A549 (cell line): ENCODE results near the gene CIROP. TPM values are rescaled to one million over a fixed set of nuclear protein-coding genes. Genes with fewer than 3 reads are reported as not detected.

Experiments
- ATAC-seq, 2 experiments: fragments of 200-7000 bp in 1 of 2; fragments of >200 bp in 1 of 2; cut with Nextera tagmentation in 1 of 2; cut with Tn5 transposase in 1 of 2; 3 replicates each; pipeline versions ENCODE4 v1.8.0 to v1.9.1; 2018 to 2020; ENCODE audit warnings: mild to moderate bottlenecking in 1 of 2, moderate library complexity in 1 of 2
- CTCF ChIA-PET: fragments of 300-600 bp; sonication (Branson Sonifier 250); formaldehyde crosslinking; extraction: SDS; loops from one replicate; lab custom pipeline; 2021; ENCODE audit warnings: antibody characterized with exemption, inconsistent platforms; lab: Yijun Ruan, JAX
- POLR2A ChIA-PET: fragments of 350-600 bp; formaldehyde crosslinking; extraction: SDS; loops from one replicate; lab custom pipeline; 2021; ENCODE audit warnings: antibody characterized with exemption, inconsistent platforms; lab: Yijun Ruan, JAX
- DNase-seq, 2 experiments: peaks; one replicate each; pipeline versions ENCODE4 v3.0.0 to v3.0.0-alpha.2; 2011 to 2016; ENCODE audit warnings: low read depth in 1 of 2, low spot score in 1 of 2
- FAIRE-seq: peaks from 2 replicates; lab custom pipeline; 2011; peaks lifted over from hg19 to GRCh38; lab: Jason Lieb, UNC
- H3K27ac ChIP-seq, 2 experiments: fragments of >200 bp; sonication (Bioruptor Twin); formaldehyde crosslinking; 3 replicates each; pipeline ENCODE4 v1.5.1; 2016 to 2017
- H3K4me1 ChIP-seq: fragments of >200 bp; sonication (Bioruptor Twin); formaldehyde crosslinking; 3 replicates; pipeline ENCODE4 v1.6.1; 2016
- H3K4me2 ChIP-seq: fragments of >200 bp; sonication (Bioruptor Twin); formaldehyde crosslinking; 3 replicates; pipeline ENCODE4 v1.6.1; 2016
- H3K4me3 ChIP-seq: fragments of >200 bp; sonication (Bioruptor Twin); formaldehyde crosslinking; 3 replicates; pipeline ENCODE4 v1.5.1; 2016
- H3K9me3 ChIP-seq: fragments of >200 bp; sonication (Bioruptor Twin); formaldehyde crosslinking; 3 replicates; pipeline ENCODE4 v1.6.1; 2016
- ATOH8 ChIP-seq: fragments of 250-450 bp; sonication (Bioruptor Pico); IDR thresholded peaks from 2 replicates; pipeline ENCODE4 v1.5.0; 2020; ENCODE audit warnings: low read depth, mild to moderate bottlenecking, moderate library complexity
- BHLHE40 ChIP-seq: IDR thresholded peaks from 2 replicates; pipeline ENCODE4 v1.6.1; 2012; ENCODE audit warnings: low read depth, low read length, inconsistent platforms
- CEBPB ChIP-seq, 2 experiments: fragments of >200 bp in 1 of 2; sonication (Bioruptor Twin) in 1 of 2; formaldehyde crosslinking in 1 of 2; IDR thresholded peaks; 2 replicates each; pipeline ENCODE4 v1.6.1; 2012 to 2016
- EHMT2 ChIP-seq: fragments of 200-600 bp; sonication (generic); IDR thresholded peaks from 2 replicates; pipeline ENCODE4 v1.6.1; 2016; ENCODE audit warnings: antibody characterized with exemption, low read depth, mild to moderate bottlenecking, moderate library complexity
- EP300 ChIP-seq, 2 experiments: fragments of >200 bp; sonication (Bioruptor Twin); formaldehyde crosslinking; IDR thresholded peaks; 2 replicates in 1 of 2; 3 replicates in 1 of 2; pipeline ENCODE4 v1.6.1; 2016 to 2017
- FOSL2 ChIP-seq, 2 experiments: fragments of 450-650 bp in 1 of 2; fragments of >200 bp in 1 of 2; sonication (Bioruptor Twin) in 1 of 2; formaldehyde crosslinking; IDR thresholded peaks; 2 replicates each; pipeline versions ENCODE4 v1.5.0 to v1.6.1; 2016 to 2020; ENCODE audit warnings: mild to moderate bottlenecking in 1 of 2, moderate library complexity in 1 of 2
- GATA3 ChIP-seq: IDR thresholded peaks from 2 replicates; pipeline ENCODE4 v1.6.1; 2012; ENCODE audit warnings: borderline replicate concordance
- HDAC2 ChIP-seq: fragments of 200-600 bp; sonication (generic); IDR thresholded peaks from 2 replicates; pipeline ENCODE4 v1.6.1; 2016
- JUNB ChIP-seq: fragments of >200 bp; sonication (Bioruptor Twin); formaldehyde crosslinking; IDR thresholded peaks from 2 replicates; pipeline ENCODE4 v1.6.1; 2016
- MAX ChIP-seq: IDR thresholded peaks from 2 replicates; pipeline ENCODE4 v1.6.1; 2012
- MYC ChIP-seq: IDR thresholded peaks from 2 replicates; pipeline ENCODE4 v1.6.1; 2012; ENCODE audit warnings: mild to moderate bottlenecking, inconsistent platforms, low read length, improper control_type of control experiment, borderline replicate concordance
- NFE2L2 ChIP-seq: fragments of 150-350 bp; conservative IDR thresholded peaks from 2 replicates; pipeline ENCODE4 v1.6.1; 2014; ENCODE audit warnings: low read length
- POLR2A ChIP-seq: IDR thresholded peaks from 2 replicates; pipeline ENCODE4 v1.6.1; 2012; ENCODE audit warnings: mild to moderate bottlenecking, low read length
- POLR2AphosphoS2 ChIP-seq: conservative IDR thresholded peaks from 2 replicates; pipeline ENCODE4 v1.6.1; 2012; ENCODE audit warnings: low read length, improper control_type of control experiment, inconsistent platforms
- RAD21 ChIP-seq, 2 experiments: fragments of >200 bp in 1 of 2; sonication (Bioruptor Twin) in 1 of 2; formaldehyde crosslinking in 1 of 2; IDR thresholded peaks in 1 of 2; conservative IDR thresholded peaks in 1 of 2; 2 replicates in 1 of 2; 3 replicates in 1 of 2; pipeline ENCODE4 v1.6.1; 2012 to 2018; ENCODE audit warnings: inconsistent platforms in 1 of 2
- RNF2 ChIP-seq: fragments of 200-600 bp; sonication (generic); IDR thresholded peaks from 2 replicates; pipeline ENCODE4 v1.6.1; 2016; ENCODE audit warnings: low read depth, mild to moderate bottlenecking, antibody characterized with exemption, moderate library complexity, borderline replicate concordance
- TP53 ChIP-seq: fragments of 250-450 bp; sonication (Bioruptor Pico); IDR thresholded peaks from 2 replicates; pipeline ENCODE4 v1.5.0; 2021; ENCODE audit warnings: mild to moderate bottlenecking, moderate library complexity
- ZFP36 ChIP-seq: fragments of 450-650 bp; IDR thresholded peaks from 2 replicates; pipeline ENCODE4 v1.6.1; 2014; ENCODE audit warnings: borderline replicate concordance; ENCODE audit not compliant: partially characterized antibody
- WGBS: methylation state at CpG from one replicate; pipeline ENCODE4 v1.1.6; 2017; ENCODE audit errors: missing lambda C conversion rate; 5-methylcytosine and 5-hydroxymethylcytosine counted together
- polyA plus RNA-seq, 4 experiments: library from polyadenylated mRNA; depleted of rRNA in 3 of 4; stranded (reverse); fragments of >200 nt; fragmentation: RNase III in 1 of 4; extraction: RNeasy Plus Mini Kit Qiagen cat#74134 plus additional on column Dnase treatment in 1 of 4; gene quantifications; 2 replicates in 3 of 4; 3 replicates in 1 of 4; pipeline ENCODE4 v1.2.3, GENCODE V29; 2011 to 2017
- TF ChIP-seq, protein P1 (sequence below): fragments of 450-650 bp; IDR thresholded peaks from 2 replicates; pipeline ENCODE4 v1.6.1; 2014; ENCODE audit warnings: antibody characterized with exemption
- TF ChIP-seq, protein P2 (sequence below): fragments of 200-600 bp; sonication (generic); IDR thresholded peaks from 2 replicates; pipeline ENCODE4 v1.6.1; 2016; ENCODE audit warnings: antibody characterized with exemption, mild to moderate bottlenecking, moderate library complexity
- TF ChIP-seq, protein P3 (sequence below): fragments of >200 bp; sonication (Bioruptor Twin); formaldehyde crosslinking; IDR thresholded peaks from 3 replicates; pipeline ENCODE4 v1.5.1; 2016

The CIROP gene
- polyA plus RNA-seq, 2 of the 4 experiments (the other 2 are of a cell fraction): not detected

GRCh38 chr14:23063601-23064000 lies 41.2 kb downstream of the CIROP start:
- CTCF ChIA-PET: interaction anchor here (1.3 to 33.8 kb wide), 6 partner anchors 15 to 239 kb away, joined by 3 to 1206 read pairs (median 63); partner anchors contain the start of gene AJUBA
- 86% methylated on average over 5 of the region's 5 CpGs for WGBS

DNA sequence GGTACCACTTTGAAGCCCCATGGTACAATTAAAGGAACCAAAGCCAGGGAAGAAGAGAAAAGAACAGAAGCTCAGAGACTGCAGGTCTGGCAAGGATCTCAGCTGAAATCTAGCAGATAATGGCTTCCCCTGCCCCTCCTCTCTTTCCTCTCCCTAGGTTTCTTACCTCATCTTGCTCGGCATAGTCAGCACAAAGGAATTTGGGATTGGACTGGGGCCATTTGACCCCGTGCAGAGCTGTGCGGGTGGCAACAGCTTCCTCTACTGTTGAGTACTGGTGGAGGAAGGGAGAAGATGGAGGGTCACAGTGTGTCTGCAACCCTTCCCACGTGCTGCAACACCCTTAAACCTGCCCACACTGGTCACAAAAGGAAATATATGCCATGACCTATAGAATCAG lies 42.8 kb downstream of the CIROP start:
- no peaks in the 10 kb centered on the region for H3K9me3 ChIP-seq
- peak overlapping the region; percentile 58 for H3K4me2 ChIP-seq
- no peak overlapping the region for H3K4me3 ChIP-seq
- ChIA-PET POLR2A (interaction anchor here (0.6 to 3.1 kb wide), 6 partner anchors 9 to 105 kb away, joined by 3 to 15 read pairs (median 8); partner anchors contain the start of genes ACIN1, C14orf119 and HAUS4), CTCF (interaction anchor here (0.7 to 33.8 kb wide), 14 partner anchors 9 to 505 kb away, joined by 3 to 1206 read pairs (median 8); partner anchors contain the start of genes AJUBA and PRMT5)
- TF ChIP-seq MAX (peak; percentile 75), BHLHE40 (peak; percentile 67), ZFP36 (peak; percentile 3), GATA3 (0 out of 2 replicates have a peak, but pooled peaks have one; percentile 22), ATOH8 (CRISPR knock-in tag) (no peak), CEBPB (IDR thresholded peaks at IDR 0.05) (peak in 1 of 2 experiments; percentile 67; a peak in 1 of 4 replicates), FOSL2 (IDR thresholded peaks at IDR 0.05) (no peak), FOSL2 (CRISPR knock-in tag; IDR thresholded peaks at IDR 0.05) (peak; percentile 78), TP53 (CRISPR knock-in tag) (no peak), MYC (0 out of 2 replicates have a peak, but pooled peaks have one; percentile 31), JUNB (0 out of 2 replicates have a peak, but pooled peaks have one; percentile 13), RNF2 (no peak)
- TF ChIP-seq, protein P1, sequence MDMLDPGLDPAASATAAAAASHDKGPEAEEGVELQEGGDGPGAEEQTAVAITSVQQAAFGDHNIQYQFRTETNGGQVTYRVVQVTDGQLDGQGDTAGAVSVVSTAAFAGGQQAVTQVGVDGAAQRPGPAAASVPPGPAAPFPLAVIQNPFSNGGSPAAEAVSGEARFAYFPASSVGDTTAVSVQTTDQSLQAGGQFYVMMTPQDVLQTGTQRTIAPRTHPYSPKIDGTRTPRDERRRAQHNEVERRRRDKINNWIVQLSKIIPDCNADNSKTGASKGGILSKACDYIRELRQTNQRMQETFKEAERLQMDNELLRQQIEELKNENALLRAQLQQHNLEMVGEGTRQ: peak; percentile 18; the same call in 1 of the 2 replicates
- WGBS: 5% methylated on average over 4 of the region's 4 CpGs
- H3K4me1 ChIP-seq: peaks cover 30% of the 10 kb centered on the region
- peak overlapping the region; percentile 56 to 78 for H3K27ac ChIP-seq
- peak; percentile 60 to 67 for ATAC-seq
- peak; percentile 75 to 84 for DNase-seq
- FAIRE-seq: no peak

More at GRCh38 chr14:23063601-23064000, 41.2 kb downstream of the CIROP start:
- TF ChIP-seq POLR2AphosphoS2 (no peak), EP300 (IDR thresholded peaks at IDR 0.05) (no peak), POLR2A (no peak), EHMT2 (no peak), HDAC2 (no peak)
- TF ChIP-seq, all 56 proteins: peak for 0
- Histone ChIP-seq H3K4me3 (no peak overlapping the region), H3K4me2 (no peak overlapping the region), H3K9me3 (no peaks in the 10 kb centered on the region), H3K4me1 (peaks cover 28% of the 10 kb centered on the region), H3K27ac (no peak overlapping the region; a peak in 1 of 6 replicates)
- FAIRE-seq (no peak), ATAC-seq (no peak), DNase-seq (no peak)
- POLR2A ChIA-PET: no interaction called here

- H3K4me3 ChIP-seq: no peak overlapping the region
- ChIA-PET POLR2A (interaction anchor here (1.5 to 3.1 kb wide), 2 partner anchors 8 to 34 kb away, joined by 3 to 15 read pairs; partner anchors contain the start of genes ACIN1 and C14orf119), CTCF (interaction anchor here (0.8 to 33.8 kb wide), 17 partner anchors 7 to 504 kb away, joined by 3 to 1206 read pairs (median 6); partner anchors contain the start of genes ACIN1, AJUBA, C14orf119 and PRMT5)
- TF ChIP-seq RAD21 (conservative IDR thresholded peaks at IDR 0.05 in 1 of 2, IDR thresholded peaks at IDR 0.05 in 1 of 2) (no peak), NFE2L2 (no peak), EHMT2 (no peak)
- TF ChIP-seq, protein P1: no peak
- TF ChIP-seq, protein P2, sequence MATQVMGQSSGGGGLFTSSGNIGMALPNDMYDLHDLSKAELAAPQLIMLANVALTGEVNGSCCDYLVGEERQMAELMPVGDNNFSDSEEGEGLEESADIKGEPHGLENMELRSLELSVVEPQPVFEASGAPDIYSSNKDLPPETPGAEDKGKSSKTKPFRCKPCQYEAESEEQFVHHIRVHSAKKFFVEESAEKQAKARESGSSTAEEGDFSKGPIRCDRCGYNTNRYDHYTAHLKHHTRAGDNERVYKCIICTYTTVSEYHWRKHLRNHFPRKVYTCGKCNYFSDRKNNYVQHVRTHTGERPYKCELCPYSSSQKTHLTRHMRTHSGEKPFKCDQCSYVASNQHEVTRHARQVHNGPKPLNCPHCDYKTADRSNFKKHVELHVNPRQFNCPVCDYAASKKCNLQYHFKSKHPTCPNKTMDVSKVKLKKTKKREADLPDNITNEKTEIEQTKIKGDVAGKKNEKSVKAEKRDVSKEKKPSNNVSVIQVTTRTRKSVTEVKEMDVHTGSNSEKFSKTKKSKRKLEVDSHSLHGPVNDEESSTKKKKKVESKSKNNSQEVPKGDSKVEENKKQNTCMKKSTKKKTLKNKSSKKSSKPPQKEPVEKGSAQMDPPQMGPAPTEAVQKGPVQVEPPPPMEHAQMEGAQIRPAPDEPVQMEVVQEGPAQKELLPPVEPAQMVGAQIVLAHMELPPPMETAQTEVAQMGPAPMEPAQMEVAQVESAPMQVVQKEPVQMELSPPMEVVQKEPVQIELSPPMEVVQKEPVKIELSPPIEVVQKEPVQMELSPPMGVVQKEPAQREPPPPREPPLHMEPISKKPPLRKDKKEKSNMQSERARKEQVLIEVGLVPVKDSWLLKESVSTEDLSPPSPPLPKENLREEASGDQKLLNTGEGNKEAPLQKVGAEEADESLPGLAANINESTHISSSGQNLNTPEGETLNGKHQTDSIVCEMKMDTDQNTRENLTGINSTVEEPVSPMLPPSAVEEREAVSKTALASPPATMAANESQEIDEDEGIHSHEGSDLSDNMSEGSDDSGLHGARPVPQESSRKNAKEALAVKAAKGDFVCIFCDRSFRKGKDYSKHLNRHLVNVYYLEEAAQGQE: no peak
- TF ChIP-seq, protein P3, sequence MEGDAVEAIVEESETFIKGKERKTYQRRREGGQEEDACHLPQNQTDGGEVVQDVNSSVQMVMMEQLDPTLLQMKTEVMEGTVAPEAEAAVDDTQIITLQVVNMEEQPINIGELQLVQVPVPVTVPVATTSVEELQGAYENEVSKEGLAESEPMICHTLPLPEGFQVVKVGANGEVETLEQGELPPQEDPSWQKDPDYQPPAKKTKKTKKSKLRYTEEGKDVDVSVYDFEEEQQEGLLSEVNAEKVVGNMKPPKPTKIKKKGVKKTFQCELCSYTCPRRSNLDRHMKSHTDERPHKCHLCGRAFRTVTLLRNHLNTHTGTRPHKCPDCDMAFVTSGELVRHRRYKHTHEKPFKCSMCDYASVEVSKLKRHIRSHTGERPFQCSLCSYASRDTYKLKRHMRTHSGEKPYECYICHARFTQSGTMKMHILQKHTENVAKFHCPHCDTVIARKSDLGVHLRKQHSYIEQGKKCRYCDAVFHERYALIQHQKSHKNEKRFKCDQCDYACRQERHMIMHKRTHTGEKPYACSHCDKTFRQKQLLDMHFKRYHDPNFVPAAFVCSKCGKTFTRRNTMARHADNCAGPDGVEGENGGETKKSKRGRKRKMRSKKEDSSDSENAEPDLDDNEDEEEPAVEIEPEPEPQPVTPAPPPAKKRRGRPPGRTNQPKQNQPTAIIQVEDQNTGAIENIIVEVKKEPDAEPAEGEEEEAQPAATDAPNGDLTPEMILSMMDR: no peak
- TF ChIP-seq, all 56 proteins: peak for 0
- DNase-seq (no peak), ATAC-seq (no peak), FAIRE-seq (no peak)
- WGBS: 94% methylated on average over 17 of the region's 17 CpGs
- H3K4me2 ChIP-seq: no peak overlapping the region
- peak overlapping the region in 1 of 2 experiments; percentile 78; a peak in 4 of 6 replicates for H3K27ac ChIP-seq
- H3K9me3 ChIP-seq: no peaks in the 10 kb centered on the region
- H3K4me1 ChIP-seq: peaks cover 42% of the 10 kb centered on the region
Measured at GRCh38 chr14:23060536-23061260, 44.1 kb downstream of the CIROP start.
